Femur (tissue), 1 donor: ENCODE results near the gene VPS4A.

ENCODE experiments used
- DNase-seq: peaks from one replicate; pipeline ENCODE4 v3.0.0-alpha.2; 2017

The VPS4A gene

DNA sequence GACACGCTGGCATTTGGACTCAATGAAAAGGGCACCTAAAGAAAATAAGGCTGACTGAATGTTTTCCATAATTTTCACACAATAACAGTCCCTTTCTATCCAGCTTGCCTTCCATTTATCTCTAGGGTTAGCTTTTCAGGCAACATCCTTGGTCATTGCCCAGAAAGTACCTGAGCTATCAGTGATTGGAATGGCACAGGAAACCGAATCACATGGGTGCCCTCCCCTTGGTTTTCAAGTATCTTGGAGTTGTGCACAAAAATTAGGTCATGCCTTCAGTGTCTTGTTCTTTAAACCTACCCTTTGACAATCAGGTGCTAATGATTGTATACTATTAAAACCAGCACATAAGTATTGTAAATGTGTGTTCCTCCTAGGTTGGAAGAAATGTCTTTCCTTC lies 3.3 kb upstream of the VPS4A start:
- no peak for DNase-seq

DNA sequence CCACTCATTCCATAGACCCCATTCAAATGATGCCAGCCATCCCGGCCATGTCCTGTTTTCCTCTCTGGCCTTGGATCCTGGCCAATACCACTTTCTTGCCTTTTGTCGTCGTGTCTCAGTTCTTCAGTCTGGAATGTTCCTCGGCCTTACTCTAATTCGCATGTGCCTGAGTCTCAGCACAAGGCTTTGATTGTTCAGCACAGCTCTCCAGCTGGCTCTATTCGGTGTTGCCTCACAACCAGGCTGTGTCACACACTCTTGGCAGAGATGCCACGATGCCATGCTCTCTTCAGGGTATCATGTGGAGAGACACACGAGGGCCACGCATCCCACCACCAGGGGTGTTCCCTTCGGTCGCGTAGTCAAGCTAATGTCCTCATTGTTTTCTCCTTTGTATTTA lies 1.8 kb upstream of the VPS4A start:
- no peak for DNase-seq

GRCh38 chr16:69311533-69312387 lies 610 bp downstream of the VPS4A start:
- peak; percentile 48 for DNase-seq

DNA sequence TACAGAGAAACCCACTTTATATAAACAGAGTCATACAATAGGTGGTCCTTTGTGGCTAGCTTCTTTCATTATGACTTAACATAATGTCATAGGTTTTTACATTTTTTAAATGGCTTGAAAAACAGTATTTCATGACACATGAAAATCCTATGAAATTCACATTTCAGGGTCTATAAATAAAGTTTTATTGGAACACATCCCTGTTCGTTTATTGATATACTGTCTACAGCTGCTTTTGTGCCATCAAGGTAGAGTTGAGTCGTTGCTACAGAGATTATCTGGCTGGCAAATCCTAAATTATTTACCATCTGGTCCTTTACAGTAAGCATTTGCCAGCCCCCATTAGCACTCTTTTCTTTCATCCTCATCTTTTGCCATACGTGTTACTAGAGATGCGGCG lies 2.3 kb downstream of the VPS4A start:
- no peak for DNase-seq

DNA sequence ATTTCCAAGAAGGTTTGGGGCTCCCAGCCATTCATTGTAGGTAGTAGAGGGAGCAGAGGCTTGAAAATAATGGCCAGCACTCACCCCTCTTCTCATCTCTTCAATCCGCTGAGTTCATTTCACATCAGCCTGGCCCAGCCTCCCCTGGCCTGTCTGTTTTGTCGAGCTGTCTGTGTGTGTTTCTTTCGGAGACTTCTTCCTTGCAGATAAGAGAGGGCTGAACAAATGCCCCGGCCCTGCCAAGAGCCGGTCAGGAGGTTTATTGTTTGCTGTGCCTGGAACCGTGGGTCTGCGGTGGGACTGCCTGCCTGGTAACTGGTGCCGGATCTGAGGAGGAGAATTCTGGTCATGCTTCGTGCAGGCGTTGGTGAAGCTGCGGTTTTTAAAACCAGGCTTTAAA lies 3.4 kb downstream of the VPS4A start:
- no peak for DNase-seq

- DNase-seq, result no peak
These were observed 4.5 kb downstream of the VPS4A start for GRCh38 chr16:69315486-69316311.

DNA sequence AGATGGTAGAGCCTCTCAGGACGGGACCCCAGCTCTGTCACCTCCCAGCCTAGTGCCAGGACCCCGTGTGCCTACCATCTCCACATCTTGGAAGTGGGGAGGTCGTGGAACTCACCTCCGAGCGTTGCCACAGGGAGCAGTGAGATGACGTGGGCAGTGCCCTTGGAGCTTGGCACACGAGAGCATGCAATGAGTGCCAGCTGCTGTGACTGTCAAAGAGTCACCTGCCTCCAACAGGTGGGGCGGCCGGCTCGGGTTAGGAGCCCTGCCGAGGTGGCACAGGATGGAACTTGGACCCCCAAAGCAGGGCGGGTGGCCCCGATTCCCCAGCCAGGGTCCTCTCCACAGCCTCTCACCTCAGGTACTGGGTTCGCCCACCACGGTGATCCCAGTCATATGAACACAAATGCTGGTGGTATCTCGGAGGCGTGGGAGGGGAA lies 5.5 kb downstream of the VPS4A start:
- DNase-seq, result no peak

GRCh38 chr16:69318177-69318910 lies 7.2 kb downstream of the VPS4A start:
- no peak for DNase-seq

GRCh38 chr16:69318911-69319289 lies 7.8 kb downstream of the VPS4A start:
- no peak for DNase-seq

- DNase-seq, result no peak
These were observed 8.2 kb downstream of the VPS4A start for GRCh38 chr16:69319381-69319780.

DNA sequence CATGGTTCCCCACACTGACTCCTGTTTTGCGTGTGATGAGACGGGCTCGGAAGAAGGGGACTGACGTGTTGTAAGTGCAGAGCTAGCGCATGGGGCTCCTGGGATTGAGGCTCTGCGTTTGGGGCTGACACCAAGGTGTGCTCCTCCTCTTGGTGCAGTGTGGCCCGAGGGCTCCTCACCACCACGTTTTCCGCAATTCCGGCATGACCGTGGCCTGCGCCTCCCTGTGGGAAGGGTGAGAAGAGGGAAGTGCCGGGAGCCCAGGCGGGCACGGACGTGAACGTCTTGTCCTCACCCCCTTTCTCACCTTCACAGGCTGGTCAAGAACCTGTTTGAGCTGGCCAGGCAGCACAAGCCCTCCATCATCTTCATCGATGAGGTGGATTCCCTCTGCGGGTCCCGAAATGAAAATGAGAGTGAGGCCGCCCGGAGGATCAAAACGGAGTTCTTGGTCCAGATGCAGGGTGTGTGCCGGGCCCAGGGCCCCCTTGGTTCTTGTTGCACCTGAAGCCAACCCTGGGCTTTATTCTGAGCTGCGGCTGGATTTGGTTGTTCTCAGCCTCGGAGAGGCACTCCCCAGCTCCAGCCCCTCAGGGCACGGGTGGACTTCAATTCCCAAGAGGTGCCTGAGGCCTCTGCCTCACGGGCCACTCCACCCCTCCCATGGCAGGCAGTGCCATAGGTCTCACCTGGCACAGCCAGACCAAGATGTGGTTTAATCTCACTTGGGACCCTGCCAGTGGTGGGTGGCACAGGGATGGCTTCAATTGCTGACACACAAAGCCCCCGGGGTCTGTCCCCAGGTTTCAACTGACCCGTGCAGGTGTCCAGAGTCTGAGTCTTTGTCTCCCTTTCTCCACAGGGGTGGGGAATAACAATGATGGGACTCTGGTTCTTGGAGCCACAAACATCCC lies 8.9 kb downstream of the VPS4A start:
- DNase-seq, result no peak

GRCh38 chr16:69320740-69321073 lies 9.6 kb downstream of the VPS4A start:
- no peak for DNase-seq

DNA sequence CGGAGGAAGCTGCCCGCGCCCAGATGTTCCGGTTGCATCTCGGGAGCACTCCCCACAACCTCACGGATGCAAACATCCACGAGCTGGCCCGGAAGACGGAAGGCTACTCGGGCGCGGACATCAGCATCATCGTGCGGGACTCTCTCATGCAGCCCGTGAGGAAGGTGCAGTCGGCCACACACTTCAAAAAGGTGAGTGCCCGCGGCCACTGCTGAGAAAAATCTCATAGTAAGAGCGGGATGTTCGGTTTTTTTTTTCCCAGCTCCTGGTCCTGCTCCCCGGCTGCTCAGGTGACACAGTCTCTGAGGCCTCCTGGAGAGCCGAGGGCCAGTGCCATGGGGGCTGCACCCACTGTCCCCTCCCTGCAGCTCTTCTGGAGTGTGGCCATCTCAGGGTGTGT lies 9.9 kb downstream of the VPS4A start:
- no peak for DNase-seq

- no peak for DNase-seq
These were observed 11.2 kb downstream of the VPS4A start for GRCh38 chr16:69322343-69322742.

GRCh38 chr16:69323415-69323814 lies 12.3 kb downstream of the VPS4A start:
- no peak for DNase-seq

DNA sequence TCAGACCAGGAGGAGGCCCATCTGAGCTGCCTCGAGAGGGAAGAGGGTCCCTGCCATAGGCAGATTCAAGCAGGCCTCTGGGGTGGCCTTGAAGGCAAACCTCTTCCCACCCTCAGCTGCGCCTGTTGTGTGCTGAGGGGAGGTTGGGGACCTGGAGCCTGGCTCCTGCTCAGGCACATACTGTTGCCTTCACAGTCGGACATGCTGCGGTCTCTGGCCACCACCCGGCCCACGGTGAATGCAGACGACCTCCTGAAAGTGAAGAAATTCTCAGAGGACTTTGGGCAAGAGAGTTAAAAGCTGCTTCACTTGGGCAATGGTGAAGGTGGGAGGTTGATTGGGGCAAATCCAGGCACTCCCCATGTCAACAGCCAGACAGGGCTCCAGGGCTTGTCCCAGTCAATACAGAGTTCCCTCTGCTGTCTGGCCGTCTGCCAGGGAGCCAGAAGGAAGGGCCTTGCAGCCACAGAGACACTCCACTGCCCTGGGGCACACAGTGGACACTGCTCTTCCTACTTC lies 12.9 kb downstream of the VPS4A start:
- DNase-seq, result no peak

- no peak for DNase-seq
These were observed 13.6 kb downstream of the VPS4A start for GRCh38 chr16:69324585-69325253.

DNA sequence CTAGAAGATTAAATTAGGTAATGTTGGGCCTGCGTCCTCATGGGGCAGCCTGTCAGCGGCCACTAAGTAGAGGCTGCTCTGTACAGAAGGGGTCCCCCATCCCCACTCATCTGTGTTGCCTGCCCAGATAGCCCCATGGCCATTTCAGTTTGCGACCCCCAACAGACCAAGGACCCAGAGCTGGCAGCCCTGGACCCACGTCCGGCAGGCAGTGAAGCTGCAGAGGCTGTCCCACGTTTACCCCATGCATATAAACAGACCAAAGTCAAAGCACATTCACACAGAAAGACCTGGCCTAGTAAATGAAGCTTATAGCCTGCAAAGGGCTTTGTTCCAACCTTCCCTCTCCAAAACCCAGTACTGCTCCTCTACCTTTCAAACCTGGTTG lies 14.6 kb downstream of the VPS4A start:
- DNase-seq, result no peak

DNA sequence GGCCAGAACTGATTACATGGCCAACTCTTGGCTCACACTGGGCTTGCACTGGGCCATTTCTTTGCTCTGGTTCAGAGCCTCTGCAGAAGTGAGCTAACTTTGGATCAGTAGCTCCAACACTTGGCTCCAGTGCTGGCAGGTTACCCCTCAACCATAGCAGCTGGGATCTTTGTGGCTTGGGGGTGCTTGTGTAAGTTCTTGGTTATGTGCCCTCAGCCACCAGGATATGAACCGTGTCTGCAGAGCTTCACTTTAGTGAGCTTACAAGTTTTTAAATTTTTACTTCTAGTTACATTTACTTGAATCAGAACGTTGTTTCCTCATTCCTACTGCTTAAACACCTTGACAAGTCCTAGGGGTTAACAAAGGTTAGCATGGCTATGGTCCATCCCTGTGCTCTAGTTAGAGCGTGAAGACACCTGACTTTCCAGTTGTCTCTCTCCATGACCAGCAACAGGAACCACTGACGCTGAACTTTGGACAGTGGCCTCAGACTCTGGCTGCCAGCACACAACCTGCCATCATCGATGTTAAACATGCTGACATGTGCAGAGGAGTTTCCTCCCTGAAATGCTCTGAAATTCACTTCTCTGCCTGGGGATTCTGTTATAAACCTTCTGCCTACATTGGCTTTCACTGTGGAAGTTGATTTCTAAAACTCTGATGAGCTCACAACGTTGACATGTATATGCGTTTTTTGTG lies 15.2 kb downstream of the VPS4A start:
- no peak for DNase-seq

- no peak for DNase-seq
These were observed 16.6 kb downstream of the VPS4A start for GRCh38 chr16:69327585-69328310.
